Measurements from ENCODE around the gene TSBP1.

The TSBP1 gene

GRCh38 chr6:32244270-32244669 is 127.4 kb downstream of the TSBP1 start:
- H3K4me3 ChIP-seq (replicated peaks; ENCODE audit: low read depth, low read length), result no peak overlapping the region
- DNase-seq (ENCODE audit: low read depth), result peak; percentile 30
- TF ChIP-seq CTCF (IDR thresholded peaks at IDR 0.05; ENCODE audit: low read length, missing control alignments), result no peak
